ENCODE measurements around the gene WIPI1.

DNA sequence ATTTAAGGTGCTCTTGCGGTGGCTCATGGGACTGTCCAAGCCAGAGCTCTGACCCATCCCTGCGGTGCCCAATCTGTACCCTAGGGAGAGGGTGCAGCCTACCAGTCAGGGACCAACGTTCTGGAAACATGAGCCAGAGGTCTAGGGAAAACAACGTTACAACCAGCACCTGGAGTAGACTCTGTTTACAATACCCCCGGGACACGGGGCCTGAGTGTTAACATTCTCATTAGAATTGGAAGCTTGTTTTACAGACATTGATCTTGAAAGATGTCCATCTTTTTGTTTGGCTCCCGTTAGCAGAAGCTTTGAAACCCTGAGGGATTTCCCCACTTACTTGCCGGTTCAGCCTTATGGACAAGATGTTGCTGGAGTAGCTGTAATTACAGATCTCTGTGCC is 6.9 kb downstream of the WIPI1 start:
- TF ChIP-seq POLR2A (IDR thresholded peaks at IDR 0.05) = no peak
- no peak for TF ChIP-seq POLR2AphosphoS5 (IDR thresholded peaks at IDR 0.05)

All from gastroesophageal sphincter (tissue), 2 donors.